ENCODE measurements around the gene SURF4. TPM values are rescaled to one million over a fixed set of nuclear protein-coding genes. Genes with fewer than 3 reads are reported as not detected.

Gene SURF4
- total and polyA plus RNA-seq, 4 donors, result 103 to 144 (median 118) TPM

DNA sequence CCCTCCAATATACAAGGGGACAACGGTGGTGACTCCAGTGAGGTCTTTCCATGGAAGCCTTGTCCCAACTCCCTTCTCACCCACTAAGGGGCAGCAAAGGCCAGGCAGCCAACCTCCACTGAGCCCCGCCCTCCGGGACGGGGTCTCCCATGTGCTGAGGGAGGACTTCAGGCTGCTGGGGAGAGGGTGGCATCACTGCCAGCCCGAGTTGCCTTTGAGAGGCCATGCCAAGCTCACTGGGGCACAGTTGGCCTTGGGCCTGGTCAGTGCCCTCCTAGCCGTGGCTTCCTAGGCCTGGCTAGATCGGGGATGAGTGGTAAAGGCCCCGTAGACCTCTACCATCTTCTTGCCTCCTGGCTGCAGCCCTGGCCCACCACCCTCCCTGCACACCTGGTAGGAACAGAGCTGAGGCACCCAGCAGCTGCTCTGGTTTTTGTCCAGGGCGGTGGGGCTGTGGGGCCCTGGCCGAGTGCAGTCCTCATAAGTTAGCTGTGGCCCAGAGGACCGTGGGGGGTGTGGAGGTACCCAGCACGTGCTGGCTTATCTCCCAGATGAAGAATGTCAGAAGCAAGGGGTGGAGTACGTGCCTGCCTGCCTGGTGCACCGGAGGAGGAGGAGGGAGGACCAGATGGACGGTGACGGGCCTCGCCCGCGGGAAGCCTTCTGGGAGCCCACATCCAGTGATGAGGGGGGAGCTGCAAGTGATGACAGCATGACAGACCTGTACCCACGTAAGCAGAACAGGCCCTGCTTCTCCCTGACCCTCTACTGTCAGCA, 16.3 kb downstream of the SURF4 start:
- peak in 1 of 6 donors; percentile 14 for DNase-seq (ENCODE audit: low read depth in 4 of 6, low spot score in 6 of 6)
- 77% methylated on average over 17 of the region's 20 CpGs for WGBS (ENCODE audit: insufficient coverage)
- H3K36me3 ChIP-seq (ENCODE audit: control insufficient read depth, insufficient read depth, low read length), result peaks cover 76% of the 10 kb centered on the region
- peaks cover 44% of the 10 kb centered on the region for H3K4me1 ChIP-seq (ENCODE audit: control insufficient read depth, insufficient read depth, low read length)
- H3K9me3 ChIP-seq (ENCODE audit: control insufficient read depth, insufficient read depth, low read length), result no peaks in the 10 kb centered on the region
- no peak overlapping the region for H3K27ac ChIP-seq (ENCODE audit: low read depth, low read length)
- no peak overlapping the region for H3K4me3 ChIP-seq (ENCODE audit: low read depth, low read length)
- H3K27me3 ChIP-seq (ENCODE audit: control insufficient read depth, insufficient read depth, low read length), result no peaks in the 10 kb centered on the region

DNA sequence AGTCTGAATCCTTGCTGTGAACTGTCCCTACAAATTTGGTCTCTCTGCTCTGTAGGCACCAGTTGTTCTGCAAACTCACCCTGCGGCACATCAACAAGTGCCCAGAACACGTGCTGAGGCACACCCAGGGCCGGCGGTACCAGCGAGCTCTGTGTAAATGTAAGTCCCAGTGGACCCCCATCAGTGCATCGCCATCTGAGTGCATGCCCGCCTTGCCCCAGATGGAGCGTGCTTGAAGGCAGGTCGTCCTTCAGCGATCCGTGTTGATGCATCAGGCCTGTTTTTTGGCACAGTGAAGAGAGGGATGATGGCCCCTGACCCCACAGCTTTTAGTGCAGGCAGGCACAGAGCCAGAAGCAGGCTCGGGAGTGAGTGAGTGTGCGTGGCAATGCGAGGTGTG, 18.2 kb downstream of the SURF4 start:
- peak overlapping the region; percentile 68 for H3K4me3 ChIP-seq (ENCODE audit: low read depth, low read length)
- 87% methylated on average over 14 of the region's 14 CpGs for WGBS (ENCODE audit: insufficient coverage)

DNA sequence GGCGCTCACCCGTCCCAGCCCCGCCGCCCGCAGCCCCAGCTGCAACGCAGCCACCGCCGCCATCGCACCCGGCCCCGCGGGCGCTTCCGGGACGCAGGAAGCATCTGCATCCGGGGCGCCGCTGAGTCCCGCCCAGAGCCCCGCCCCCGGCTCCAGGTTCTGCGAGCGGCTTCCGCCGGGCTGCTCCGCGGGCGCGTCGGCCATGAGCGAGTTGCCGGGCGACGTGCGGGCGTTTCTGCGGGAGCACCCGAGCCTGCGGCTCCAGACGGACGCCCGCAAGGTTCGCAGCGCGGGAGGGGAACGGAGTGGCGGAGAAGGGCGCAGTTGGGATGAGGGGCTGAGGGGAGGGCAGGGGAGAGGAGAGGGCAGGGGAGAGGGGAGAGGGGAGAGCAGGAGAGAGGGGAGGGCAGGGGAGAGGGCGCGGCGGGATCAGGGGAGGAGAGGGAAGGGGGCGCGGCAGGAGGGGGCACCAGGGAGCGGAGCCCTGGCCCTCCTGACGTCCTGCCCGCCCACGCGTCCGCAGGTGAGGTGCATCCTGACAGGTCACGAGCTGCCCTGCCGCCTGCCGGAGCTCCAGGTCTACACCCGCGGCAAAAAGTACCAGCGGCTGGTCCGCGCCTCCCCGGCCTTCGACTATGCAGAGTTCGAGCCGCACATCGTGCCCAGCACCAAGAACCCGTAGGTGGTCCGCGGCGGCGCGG, 19.3 kb downstream of the SURF4 start, which contains the start of the genes SURF1 and SURF2:
Gene SURF1, minus strand, starts transcription at position 97 of the 701 bp plus-strand sequence. Its CDS starts 34 bp downstream, at position 63.
Gene SURF2, plus strand, starts transcription at position 160 of the 701 bp plus-strand sequence. Its CDS starts 43 bp downstream, at position 203.
- H3K27me3 ChIP-seq (ENCODE audit: control insufficient read depth, insufficient read depth, low read length), result no peaks in the 10 kb centered on the region
- peak in 3 of 6 donors; percentile 75 to 94 (median 94) for DNase-seq (ENCODE audit: low read depth in 4 of 6, low spot score in 6 of 6)
- peaks cover 69% of the 10 kb centered on the region for H3K36me3 ChIP-seq (ENCODE audit: control insufficient read depth, insufficient read depth, low read length)
- H3K27ac ChIP-seq (ENCODE audit: low read depth, low read length), result no peak within 1 kb of the TSS
- no peaks in the 10 kb centered on the region for H3K9me3 ChIP-seq (ENCODE audit: control insufficient read depth, insufficient read depth, low read length)
- peak within 1 kb of the TSS; percentile 68 for H3K4me3 ChIP-seq (ENCODE audit: low read depth, low read length)
- WGBS (ENCODE audit: insufficient coverage), result under 1% methylated on average over 78 of the region's 78 CpGs
- peaks cover 44% of the 10 kb centered on the region for H3K4me1 ChIP-seq (ENCODE audit: control insufficient read depth, insufficient read depth, low read length)

More for the DNA sequence above, 18.2 kb downstream of the SURF4 start:
- Histone ChIP-seq H3K9me3 (ENCODE audit: control insufficient read depth, insufficient read depth, low read length) (no peaks in the 10 kb centered on the region), H3K36me3 (ENCODE audit: control insufficient read depth, insufficient read depth, low read length) (peaks cover 71% of the 10 kb centered on the region), H3K27ac (ENCODE audit: low read depth, low read length) (no peak overlapping the region), H3K4me1 (ENCODE audit: control insufficient read depth, insufficient read depth, low read length) (peaks cover 44% of the 10 kb centered on the region), H3K27me3 (ENCODE audit: control insufficient read depth, insufficient read depth, low read length) (no peaks in the 10 kb centered on the region)
- no peak for DNase-seq (ENCODE audit: low read depth in 4 of 6, low spot score in 6 of 6)

- Histone ChIP-seq H3K9me3 (ENCODE audit: control insufficient read depth, insufficient read depth, low read length) (no peaks in the 10 kb centered on the region), H3K36me3 (ENCODE audit: control insufficient read depth, insufficient read depth, low read length) (peaks cover 69% of the 10 kb centered on the region), H3K4me1 (ENCODE audit: control insufficient read depth, insufficient read depth, low read length) (peaks cover 44% of the 10 kb centered on the region), H3K27me3 (ENCODE audit: control insufficient read depth, insufficient read depth, low read length) (no peaks in the 10 kb centered on the region), H3K27ac (ENCODE audit: low read depth, low read length) (no peak overlapping the region), H3K4me3 (ENCODE audit: low read depth, low read length) (peak overlapping the region; percentile 62)
- WGBS (ENCODE audit: insufficient coverage), result under 1% methylated on average over 31 of the region's 31 CpGs
- DNase-seq (ENCODE audit: low read depth in 4 of 6, low spot score in 6 of 6), result no peak
Observed at GRCh38 chr9:133355881-133356357, 19.9 kb downstream of the SURF4 start.

GRCh38 chr9:133354766-133355165, 21.1 kb downstream of the SURF4 start:
- H3K27ac ChIP-seq (ENCODE audit: low read depth, low read length), result no peak overlapping the region
- DNase-seq (ENCODE audit: low read depth in 4 of 6, low spot score in 6 of 6), result no peak
- H3K27me3 ChIP-seq (ENCODE audit: control insufficient read depth, insufficient read depth, low read length), result no peaks in the 10 kb centered on the region
- no peaks in the 10 kb centered on the region for H3K9me3 ChIP-seq (ENCODE audit: control insufficient read depth, insufficient read depth, low read length)
- peaks cover 68% of the 10 kb centered on the region for H3K36me3 ChIP-seq (ENCODE audit: control insufficient read depth, insufficient read depth, low read length)
- 89% methylated on average over 7 of the region's 7 CpGs for WGBS (ENCODE audit: insufficient coverage)
- no peak overlapping the region for H3K4me3 ChIP-seq (ENCODE audit: low read depth, low read length)
- H3K4me1 ChIP-seq (ENCODE audit: control insufficient read depth, insufficient read depth, low read length), result peaks cover 43% of the 10 kb centered on the region

DNA sequence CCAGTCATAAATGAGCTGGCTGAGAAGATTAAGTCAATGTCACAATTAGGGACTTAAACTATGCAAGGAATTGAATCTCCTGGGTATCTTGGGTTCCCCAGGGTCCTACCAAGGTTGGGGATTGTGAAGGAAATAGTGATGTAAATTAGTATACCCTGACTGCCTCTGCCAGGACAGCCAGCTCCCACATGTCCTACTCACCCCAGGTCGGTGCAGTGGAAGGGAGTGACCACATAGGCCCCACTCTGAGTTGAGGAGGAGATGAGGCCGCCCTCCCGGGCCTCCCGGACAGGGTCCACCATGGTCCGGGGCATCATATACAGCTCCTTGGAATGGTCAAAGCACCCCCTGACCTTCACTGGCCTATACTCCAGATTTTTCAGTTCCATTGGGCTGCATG, 22.3 kb downstream of the SURF4 start:
- no peak for DNase-seq (ENCODE audit: low read depth in 4 of 6, low spot score in 6 of 6)
- Histone ChIP-seq H3K36me3 (ENCODE audit: control insufficient read depth, insufficient read depth, low read length) (peaks cover 61% of the 10 kb centered on the region), H3K4me1 (ENCODE audit: control insufficient read depth, insufficient read depth, low read length) (peaks cover 41% of the 10 kb centered on the region), H3K9me3 (ENCODE audit: control insufficient read depth, insufficient read depth, low read length) (no peaks in the 10 kb centered on the region), H3K27ac (ENCODE audit: low read depth, low read length) (no peak overlapping the region), H3K4me3 (ENCODE audit: low read depth, low read length) (no peak overlapping the region), H3K27me3 (ENCODE audit: control insufficient read depth, insufficient read depth, low read length) (no peaks in the 10 kb centered on the region)
- WGBS (ENCODE audit: insufficient coverage), result 86% methylated on average over 5 of the region's 5 CpGs

DNA sequence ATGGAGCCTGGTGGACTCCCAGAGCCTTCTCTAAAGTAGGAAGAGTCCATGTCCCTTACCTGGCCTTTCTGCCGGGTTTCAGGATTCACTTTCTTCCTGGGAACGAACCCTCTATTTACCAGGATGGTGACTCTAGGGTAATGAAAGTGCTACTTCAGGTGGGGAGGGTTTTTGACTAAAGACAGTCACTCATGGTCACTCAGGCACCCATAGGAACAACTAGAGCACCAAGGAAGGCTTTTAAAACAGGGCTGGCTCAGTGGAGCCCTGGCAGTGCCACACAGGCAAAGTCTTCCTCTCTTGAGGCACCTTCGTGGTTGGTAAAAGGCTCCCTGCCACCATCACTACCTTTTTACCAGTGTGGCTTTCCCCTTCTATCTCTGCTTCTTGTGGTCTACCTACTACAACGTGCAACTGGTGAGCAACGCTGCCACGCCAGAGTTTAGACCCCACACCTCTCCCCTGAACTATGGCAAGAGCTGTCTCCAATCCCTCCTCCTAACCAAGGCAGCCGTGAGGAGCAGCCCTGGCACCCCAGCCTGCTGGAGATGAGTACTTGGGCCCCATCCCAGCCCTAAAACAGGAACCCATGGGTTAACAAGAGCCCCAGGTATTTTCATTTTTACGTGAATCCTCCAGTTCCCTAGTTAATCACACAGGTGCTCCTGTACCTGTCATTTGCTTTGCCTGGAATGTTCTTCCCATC, 23.1 kb downstream of the SURF4 start:
- no peak overlapping the region for H3K4me3 ChIP-seq (ENCODE audit: low read depth, low read length)
- H3K4me1 ChIP-seq (ENCODE audit: control insufficient read depth, insufficient read depth, low read length), result peaks cover 38% of the 10 kb centered on the region
- no peaks in the 10 kb centered on the region for H3K9me3 ChIP-seq (ENCODE audit: control insufficient read depth, insufficient read depth, low read length)
- 80% methylated on average over 6 of the region's 8 CpGs for WGBS (ENCODE audit: insufficient coverage)
- H3K36me3 ChIP-seq (ENCODE audit: control insufficient read depth, insufficient read depth, low read length), result peaks cover 55% of the 10 kb centered on the region
- no peaks in the 10 kb centered on the region for H3K27me3 ChIP-seq (ENCODE audit: control insufficient read depth, insufficient read depth, low read length)
- no peak overlapping the region for H3K27ac ChIP-seq (ENCODE audit: low read depth, low read length)
- no peak for DNase-seq (ENCODE audit: low read depth in 4 of 6, low spot score in 6 of 6)

DNA sequence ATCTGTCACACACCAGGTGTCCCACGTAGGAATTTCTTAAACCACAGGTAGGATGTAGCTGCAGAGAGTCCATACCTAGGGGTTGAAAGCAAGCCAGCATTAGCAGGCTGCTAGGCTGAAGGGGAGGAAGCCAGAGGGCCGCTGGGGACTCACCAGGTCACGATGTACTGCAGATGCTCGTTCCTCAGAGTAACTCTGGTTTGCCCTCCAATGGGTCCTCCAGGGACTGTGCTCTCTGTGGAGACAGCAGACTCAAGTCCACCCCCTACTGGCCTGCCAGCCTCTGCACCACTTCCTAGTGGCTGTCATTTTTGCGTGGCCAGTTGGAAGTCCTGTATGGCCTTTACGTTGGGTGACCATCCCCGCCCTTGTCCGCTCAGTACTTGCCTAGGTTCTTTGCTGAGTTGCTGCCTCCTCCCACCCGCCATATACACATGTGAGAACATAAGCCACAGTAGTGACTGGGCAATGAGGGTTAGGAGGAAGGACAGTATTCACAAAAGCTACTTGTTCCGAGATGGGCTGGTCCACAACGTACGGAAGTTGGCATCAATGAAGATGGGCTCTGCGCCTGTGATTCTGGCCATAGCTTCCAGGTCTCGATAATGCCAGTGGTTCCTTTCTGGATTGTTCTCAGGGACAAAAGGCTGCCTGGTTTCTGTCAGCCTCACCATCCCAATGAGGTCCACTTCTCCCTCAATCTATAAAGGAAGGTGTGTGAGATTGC, 23.8 kb downstream of the SURF4 start:
- Histone ChIP-seq H3K9me3 (ENCODE audit: control insufficient read depth, insufficient read depth, low read length) (no peaks in the 10 kb centered on the region), H3K4me1 (ENCODE audit: control insufficient read depth, insufficient read depth, low read length) (peaks cover 32% of the 10 kb centered on the region), H3K36me3 (ENCODE audit: control insufficient read depth, insufficient read depth, low read length) (peaks cover 50% of the 10 kb centered on the region), H3K27ac (ENCODE audit: low read depth, low read length) (no peak overlapping the region), H3K27me3 (ENCODE audit: control insufficient read depth, insufficient read depth, low read length) (no peaks in the 10 kb centered on the region), H3K4me3 (ENCODE audit: low read depth, low read length) (no peak overlapping the region)
- 77% methylated on average over 13 of the region's 14 CpGs for WGBS (ENCODE audit: insufficient coverage)
- DNase-seq (ENCODE audit: low read depth in 4 of 6, low spot score in 6 of 6), result no peak

DNA sequence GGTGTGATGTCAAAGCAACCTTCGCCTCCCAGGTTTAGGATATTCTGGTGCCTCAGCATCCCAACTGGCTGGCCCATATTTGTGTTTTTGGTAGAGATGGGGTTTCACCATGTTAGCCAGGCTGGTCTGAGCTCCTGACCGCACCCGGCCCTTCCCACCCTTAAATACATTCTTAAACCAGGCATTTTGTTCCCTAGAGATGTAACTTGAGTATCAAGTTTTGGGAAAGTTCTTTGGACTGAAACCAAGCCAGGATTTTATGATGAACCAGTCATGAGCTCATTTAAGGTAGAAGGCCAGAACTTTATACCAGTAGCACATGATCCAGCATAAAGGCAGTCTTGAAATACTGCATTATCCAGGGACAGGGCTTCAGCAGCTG, 24.3 kb downstream of the SURF4 start:
- no peak overlapping the region for H3K27ac ChIP-seq (ENCODE audit: low read depth, low read length)
- H3K4me1 ChIP-seq (ENCODE audit: control insufficient read depth, insufficient read depth, low read length), result peaks cover 33% of the 10 kb centered on the region
- WGBS (ENCODE audit: insufficient coverage), result no CpG with 5 or more reads among the region's 3 CpGs
- DNase-seq (ENCODE audit: low read depth in 4 of 6, low spot score in 6 of 6), result no peak
- peaks cover 52% of the 10 kb centered on the region for H3K36me3 ChIP-seq (ENCODE audit: control insufficient read depth, insufficient read depth, low read length)
- no peaks in the 10 kb centered on the region for H3K9me3 ChIP-seq (ENCODE audit: control insufficient read depth, insufficient read depth, low read length)
- H3K27me3 ChIP-seq (ENCODE audit: control insufficient read depth, insufficient read depth, low read length), result no peaks in the 10 kb centered on the region
- no peak overlapping the region for H3K4me3 ChIP-seq (ENCODE audit: low read depth, low read length)

Data from spinal cord (tissue), 10 donors.